NCI-H2081 treated with DMSO at 0.1 percent for 48 hours (cell line): Measurements from ENCODE around the gene POLR1A.

Experiments
- DNase-seq: peaks from one replicate; lab custom pipeline; 2025; lab: John Stamatoyannopoulos, UW

POLR1A gene

DNA sequence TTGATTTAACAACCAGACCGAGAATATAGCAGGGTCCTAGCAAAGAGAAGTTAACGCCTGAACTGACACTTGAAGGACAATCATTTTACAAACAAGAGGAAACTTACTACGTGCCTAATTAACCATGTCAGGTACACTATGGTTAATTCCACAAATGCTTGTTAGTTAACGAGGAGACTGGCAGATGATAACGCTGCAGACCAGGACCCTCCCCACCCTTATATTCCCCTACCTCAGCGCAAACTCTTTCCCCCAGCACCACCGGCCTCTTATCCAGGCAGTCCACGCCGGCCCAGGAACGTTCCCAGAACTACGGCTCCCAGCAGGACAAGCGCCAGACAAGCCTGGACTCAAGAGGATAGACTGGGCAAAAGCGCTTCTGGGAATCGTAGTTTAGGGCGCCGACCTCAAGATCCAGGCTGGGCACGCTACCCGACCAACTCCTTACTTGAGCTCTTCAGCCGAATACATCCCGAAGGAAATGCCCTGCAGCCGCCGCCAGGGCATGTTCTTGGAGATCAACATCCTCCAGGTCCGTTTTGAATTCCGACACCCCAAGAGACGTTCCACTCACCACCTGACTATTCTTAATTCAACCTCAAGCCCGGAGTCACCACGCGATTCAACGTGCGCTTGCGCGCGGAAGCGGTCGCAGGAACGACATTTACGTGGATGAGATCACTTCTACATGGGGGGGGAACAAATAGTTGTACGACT, at the start of gene POLR1A:
Gene POLR1A (minus strand): TSS at position 635 of the 717 bp plus-strand sequence. CDS start 110 bp downstream, at position 525.
- DNase-seq = peak; percentile 92

- DNase-seq = no peak
Measured at GRCh38 chr2:86150502-86150901, 44.8 kb upstream of the POLR1A start.

DNA sequence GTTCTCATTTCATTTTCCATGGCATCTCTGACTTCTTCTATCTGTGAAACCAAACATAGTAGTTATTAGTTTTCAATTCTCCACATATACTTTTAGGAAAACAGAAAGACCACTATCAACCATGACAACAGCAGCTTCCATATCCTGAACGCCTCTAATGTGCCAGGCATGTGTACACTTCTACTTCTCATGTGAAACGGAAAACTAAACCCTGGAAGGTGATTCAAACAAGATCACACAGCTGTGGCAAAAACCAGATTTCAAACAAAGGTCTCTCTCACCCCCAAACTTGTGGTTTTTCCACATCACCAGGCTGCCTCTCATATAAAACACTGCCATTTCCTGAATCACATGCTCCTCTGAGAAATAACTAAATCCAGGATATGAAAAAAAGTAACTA, 42.1 kb upstream of the POLR1A start:
- no peak for DNase-seq

GRCh38 chr2:86143926-86144685, 38.4 kb upstream of the POLR1A start:
- DNase-seq = no peak

DNA sequence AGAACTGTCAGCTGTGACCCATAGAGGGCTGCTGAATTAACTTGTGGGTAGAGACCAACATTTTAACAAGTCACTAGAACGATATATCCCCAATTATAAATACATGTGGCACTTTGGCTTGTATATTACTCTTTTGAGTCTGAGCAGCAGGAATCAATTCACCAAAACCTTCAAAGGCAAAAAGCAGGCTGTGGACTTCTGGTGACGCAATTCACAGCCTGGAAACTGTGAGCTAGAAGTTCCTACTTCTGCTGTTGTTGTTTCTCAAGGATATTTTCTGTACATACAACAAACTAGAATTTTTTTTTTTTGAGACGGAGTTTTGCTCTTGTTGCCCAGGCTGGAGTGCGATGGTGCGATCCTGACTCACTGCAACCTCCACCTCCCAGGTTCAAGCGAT, 37.6 kb upstream of the POLR1A start:
- no peak for DNase-seq

GRCh38 chr2:86142436-86143257, 37.0 kb upstream of the POLR1A start:
- DNase-seq = no peak

DNA sequence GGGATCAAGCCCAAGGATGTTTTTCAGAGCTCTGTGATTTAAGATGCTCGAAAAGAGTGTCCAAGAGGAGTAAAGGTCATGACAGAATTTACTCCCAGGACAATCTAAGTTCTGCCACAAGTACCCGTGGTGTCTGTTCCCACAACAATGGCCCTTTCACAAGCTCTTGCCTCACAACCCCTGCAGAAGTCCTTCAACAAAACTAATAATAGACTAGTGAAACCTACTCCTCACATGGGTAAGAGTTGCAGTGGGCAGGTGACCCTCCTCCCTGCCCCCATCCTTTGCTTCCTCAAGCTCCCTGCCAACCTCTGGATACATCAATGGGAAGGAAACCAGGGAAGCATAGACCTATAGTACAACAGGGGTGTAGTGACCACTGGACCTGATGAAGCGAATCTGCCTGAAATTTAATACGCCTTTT, 35.3 kb upstream of the POLR1A start:
- DNase-seq = no peak

- no peak for DNase-seq
Measured at GRCh38 chr2:86139981-86140380, 34.3 kb upstream of the POLR1A start.

DNA sequence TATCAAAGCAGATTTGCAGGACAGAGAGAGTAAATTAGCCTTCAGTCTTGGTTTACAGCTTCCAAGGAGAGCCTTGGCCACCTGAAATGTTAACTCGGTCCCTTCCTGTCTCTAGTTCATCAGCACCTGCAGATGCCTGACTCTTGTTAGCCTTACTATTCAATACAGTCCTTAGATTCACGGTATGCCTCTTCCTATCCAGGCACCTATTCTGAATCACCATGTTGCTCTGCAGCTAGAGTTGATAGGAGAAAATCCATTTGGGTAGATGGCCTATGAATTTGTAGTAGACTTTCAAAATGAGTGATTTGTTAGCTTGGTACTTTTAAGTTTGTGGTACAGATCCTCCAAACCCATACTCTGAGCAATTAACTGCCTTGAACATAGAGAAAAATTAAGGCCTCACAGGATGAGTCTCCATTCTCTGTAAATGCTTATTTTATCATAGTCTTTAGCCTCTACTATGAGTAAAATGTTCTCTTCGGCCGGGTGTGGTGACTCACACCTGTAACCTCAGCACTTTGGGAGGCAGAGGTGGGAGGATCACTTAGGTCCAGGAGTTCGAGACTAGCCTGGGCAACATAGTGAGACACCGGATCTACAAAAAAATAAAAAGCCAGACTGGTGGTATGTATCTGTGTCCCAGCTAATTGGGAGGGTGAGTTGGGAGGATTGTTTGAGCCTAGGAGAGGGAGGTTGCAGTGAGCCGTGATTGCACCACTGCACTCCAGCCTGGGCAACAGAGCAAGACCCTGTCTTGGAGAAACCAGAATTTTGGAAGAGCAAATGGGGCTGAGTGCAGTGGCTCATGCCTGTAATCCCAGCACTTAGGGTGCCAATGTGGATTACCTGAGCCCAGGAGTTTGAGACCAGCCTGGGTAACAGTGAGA, 33.3 kb upstream of the POLR1A start:
- no peak for DNase-seq

DNA sequence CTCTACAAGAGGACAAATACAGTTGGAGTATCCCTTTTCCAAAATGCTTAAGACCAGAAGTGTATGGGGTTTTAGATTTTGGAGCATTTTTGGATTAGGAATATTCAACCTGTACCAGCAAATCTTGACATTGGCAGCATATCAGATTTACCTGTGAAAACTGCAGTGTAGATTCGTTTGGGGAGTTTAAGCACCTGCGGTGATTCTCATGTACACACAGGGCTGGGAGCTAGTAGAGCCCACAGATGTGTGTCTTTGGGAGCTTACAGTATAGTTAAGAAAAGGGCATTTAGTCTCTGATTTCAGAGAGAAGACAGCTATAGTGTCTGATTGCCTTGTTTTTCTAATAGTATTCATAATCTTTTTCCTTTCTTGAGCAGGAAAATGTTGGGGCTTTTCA, 30.5 kb upstream of the POLR1A start:
- DNase-seq = no peak

DNA sequence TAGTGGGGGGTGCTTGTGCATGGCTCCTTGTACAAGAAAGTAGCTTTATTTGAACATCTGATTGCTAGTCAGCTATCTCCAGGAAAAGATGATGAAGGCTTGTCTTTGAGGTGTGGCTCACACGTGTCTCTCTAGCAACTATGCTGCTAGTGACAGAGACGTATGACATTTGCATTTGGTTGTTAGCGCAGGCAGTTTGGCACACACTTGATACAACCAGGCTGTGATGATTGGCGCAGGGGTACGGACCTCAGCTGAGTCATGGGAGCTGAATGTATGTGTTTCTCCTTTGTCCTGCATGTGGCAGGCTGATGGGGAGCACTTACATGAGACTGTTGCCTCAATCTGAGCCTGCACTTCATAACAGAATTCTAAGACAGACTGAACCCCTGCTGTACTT, 30.0 kb upstream of the POLR1A start:
- no peak for DNase-seq

DNA sequence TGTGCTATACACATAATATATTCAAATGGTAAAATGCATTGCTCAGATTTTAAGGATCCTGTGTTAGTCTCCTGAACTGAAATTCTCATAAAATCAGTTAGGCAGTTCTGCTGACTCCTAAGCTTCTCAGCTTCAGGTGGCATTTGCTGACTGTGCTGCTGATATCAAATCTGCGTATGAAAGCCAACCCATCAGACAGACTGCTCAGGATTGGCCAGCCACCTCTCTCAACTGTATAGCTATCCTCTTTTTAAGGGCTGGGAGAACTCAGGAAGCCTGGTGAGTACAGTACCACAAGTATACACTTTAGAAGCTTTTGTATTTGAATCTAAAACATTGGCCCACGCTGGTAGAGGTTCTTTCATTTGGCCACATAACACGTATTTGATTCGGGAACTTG, 29.0 kb upstream of the POLR1A start:
- DNase-seq = no peak

- DNase-seq = no peak
Measured at GRCh38 chr2:86124683-86125082, 19.0 kb upstream of the POLR1A start.

- DNase-seq = no peak
Measured at GRCh38 chr2:86123328-86123925, 17.7 kb upstream of the POLR1A start.

GRCh38 chr2:86118130-86118529, 12.4 kb upstream of the POLR1A start:
- no peak for DNase-seq

DNA sequence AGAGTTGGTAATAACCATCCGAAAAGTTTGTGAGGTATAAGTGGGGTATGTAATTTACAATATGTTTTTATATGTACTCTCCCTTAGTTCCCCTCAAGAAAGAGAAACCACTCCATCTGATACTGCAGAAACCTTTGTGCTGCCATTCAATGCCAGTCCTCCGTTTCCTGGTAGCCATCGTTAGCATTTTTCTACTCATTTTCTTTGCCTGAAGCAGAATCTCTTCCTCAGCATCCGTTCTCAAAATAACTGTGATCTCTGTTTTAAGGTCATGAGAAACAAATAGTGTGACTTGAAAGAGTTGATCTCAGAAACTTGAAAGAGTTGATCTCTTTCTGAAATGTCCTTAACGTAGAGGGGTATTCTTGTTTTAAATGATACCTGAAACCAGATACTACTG, 1.3 kb upstream of the POLR1A start:
- DNase-seq = no peak

- peak; percentile 92 for DNase-seq
Measured at GRCh38 chr2:86105969-86106945, 571 bp upstream of the POLR1A start, which contains the start of gene PTCD3. Gene PTCD3 (plus strand): TSS chr2:86106235. CDS start chr2:86106248, 13 bp downstream.

GRCh38 chr2:86102157-86102556, 3.5 kb downstream of the POLR1A start:
- no peak for DNase-seq

DNA sequence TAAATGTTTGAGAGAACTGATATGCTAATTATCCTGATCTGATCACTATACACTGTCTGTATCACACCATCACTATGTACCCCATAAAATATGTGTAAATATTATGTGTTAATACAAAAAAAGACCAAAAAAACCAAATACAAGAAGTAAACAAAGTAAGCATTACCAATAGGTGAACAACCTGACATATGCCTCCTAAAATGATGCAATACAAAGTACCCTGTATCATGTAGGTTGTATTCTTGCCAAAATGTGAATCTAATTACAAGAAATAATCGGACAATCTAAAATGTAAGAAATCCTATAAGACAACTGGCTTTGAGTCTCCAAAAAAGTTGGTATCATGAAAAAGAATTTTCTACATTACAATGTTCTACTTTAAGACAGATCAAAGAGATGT, 7.8 kb downstream of the POLR1A start:
- no peak for DNase-seq
